Activated naive CD4-positive, alpha-beta T cell treated with Interleukin-2 at 50 U/mL for 16 hours (primary cell): Measurements from ENCODE around the gene KCNMB3.
"Not testable (repeated sequence)": the region's sequence is repeated elsewhere in the genome, so short reads cannot be mapped to it uniquely, and the experiment has no call there.

ENCODE experiments used
- DNase-seq: peaks from one replicate; pipeline ENCODE4 v3.0.0-alpha.2; 2020

KCNMB3 gene

GRCh38 chr3:179250803-179251476, at the start of gene KCNMB3:
Gene KCNMB3 (minus strand): TSS chr3:179251114. CDS start chr3:179250990, 124 bp downstream.
- no peak for DNase-seq

- no peak for DNase-seq
Measured at GRCh38 chr3:179299999-179300613, 49.2 kb upstream of the KCNMB3 start.

- DNase-seq = no peak
Measured at GRCh38 chr3:179299316-179299715, 48.4 kb upstream of the KCNMB3 start.

- DNase-seq = no peak
Measured at GRCh38 chr3:179297971-179298725, 47.2 kb upstream of the KCNMB3 start.

GRCh38 chr3:179292450-179292849, 41.5 kb upstream of the KCNMB3 start:
- no peak for DNase-seq

- no peak for DNase-seq
Measured at GRCh38 chr3:179289295-179289694, 38.4 kb upstream of the KCNMB3 start.

- DNase-seq = no peak
Measured at GRCh38 chr3:179288845-179289244, 37.9 kb upstream of the KCNMB3 start.

GRCh38 chr3:179286331-179286730, 35.4 kb upstream of the KCNMB3 start:
- DNase-seq = no peak

GRCh38 chr3:179281825-179282224, 30.9 kb upstream of the KCNMB3 start:
- no peak for DNase-seq

GRCh38 chr3:179279837-179280236, 28.9 kb upstream of the KCNMB3 start:
- DNase-seq = no peak

GRCh38 chr3:179278932-179279693, 28.2 kb upstream of the KCNMB3 start:
- DNase-seq = no peak

- no peak for DNase-seq
Measured at GRCh38 chr3:179278151-179278550, 27.2 kb upstream of the KCNMB3 start.

- DNase-seq = no peak
Measured at GRCh38 chr3:179276743-179277142, 25.8 kb upstream of the KCNMB3 start.

GRCh38 chr3:179276001-179276400, 25.1 kb upstream of the KCNMB3 start:
- no peak for DNase-seq

- not testable (repeated sequence) for DNase-seq
Measured at GRCh38 chr3:179274434-179274833, 23.5 kb upstream of the KCNMB3 start.

- no peak for DNase-seq
Measured at GRCh38 chr3:179272385-179272784, 21.5 kb upstream of the KCNMB3 start.

GRCh38 chr3:179269152-179269707, 18.3 kb upstream of the KCNMB3 start:
- DNase-seq = no peak

- DNase-seq = no peak
Measured at GRCh38 chr3:179268400-179269051, 17.6 kb upstream of the KCNMB3 start.

GRCh38 chr3:179266701-179267211, 15.8 kb upstream of the KCNMB3 start:
- DNase-seq = no peak

GRCh38 chr3:179265875-179266274, 15.0 kb upstream of the KCNMB3 start:
- DNase-seq = no peak

GRCh38 chr3:179265092-179265491, 14.2 kb upstream of the KCNMB3 start:
- DNase-seq = no peak

- DNase-seq = no peak
Measured at GRCh38 chr3:179264449-179264848, 13.5 kb upstream of the KCNMB3 start.
